Uterus (tissue), 4 donors: ENCODE data around the gene COMMD8. TPM values are rescaled to one million over a fixed set of nuclear protein-coding genes. Genes with fewer than 3 reads are reported as not detected.

Source experiments
- DNase-seq, 2 donors: peaks; one replicate each; pipeline ENCODE4 v3.0.0-alpha.2; 2019 to 2020
- H3K27ac ChIP-seq, 2 donors: fragments of 200-600 bp; sonication (generic); 1 replicate in 1 of 2; 2 replicates in 1 of 2; pipeline ENCODE4 v1.5.1; 2016 to 2018
- H3K27me3 ChIP-seq, 2 donors: fragments of 200-600 bp; sonication (generic); one replicate each; pipeline ENCODE4 v1.5.1; 2018 to 2019; ENCODE audit warnings: control low read depth in 1 of 2
- H3K36me3 ChIP-seq, 2 donors: fragments of 200-600 bp; sonication (generic); one replicate each; pipeline ENCODE4 v1.5.1; 2019; ENCODE audit warnings: control low read depth in 1 of 2
- H3K4me1 ChIP-seq, 2 donors: fragments of 200-600 bp; sonication (generic); one replicate each; pipeline ENCODE4 v1.5.1; 2018 to 2019; ENCODE audit warnings: control low read depth in 1 of 2
- H3K4me3 ChIP-seq, 2 donors: fragments of 200-600 bp; sonication (generic); 1 replicate in 1 of 2; 2 replicates in 1 of 2; pipeline ENCODE4 v1.5.1; 2018 to 2019; ENCODE audit warnings: mild to moderate bottlenecking in 1 of 2
- H3K9me3 ChIP-seq, 2 donors: fragments of 200-600 bp; sonication (generic); one replicate each; pipeline ENCODE4 v1.5.1; 2019; ENCODE audit warnings: control low read depth in 1 of 2
- POLR2A ChIP-seq, 2 donors: fragments of 450-650 bp; IDR thresholded peaks; one replicate each; pipeline ENCODE4 v1.6.1; 2016; ENCODE audit warnings: antibody characterized with exemption in 2 of 2, mild to moderate bottlenecking in 1 of 2, moderate library complexity in 1 of 2
- intact Hi-C: fragments of 100-400 bp; cut with DNase I; formaldehyde crosslinking; loops from one replicate; pipeline ENCODE4 v1.15.1; 2023; ENCODE audit warnings: low total_unique reads
- total RNA-seq, 4 donors: library from RNA; depleted of rRNA in 3 of 4; stranded (reverse); fragments of >200 nt in 3 of 4; gene quantifications; one replicate each; pipeline versions ENCODE4 v1.1.0 to v1.2.4, GENCODE V29; 2014 to 2023
- TF ChIP-seq, protein P1 (sequence below), 4 experiments: fragments of 200-600 bp in 2 of 4; fragments of 450-650 bp in 2 of 4; sonication (generic) in 2 of 4; IDR thresholded peaks; one replicate each; pipeline ENCODE4 v1.5.1; 2016 to 2019; ENCODE audit warnings: antibody characterized with exemption in 4 of 4, mild to moderate bottlenecking in 2 of 4, moderate library complexity in 1 of 4
- donor health status: DM: yes; HTN: yes; CAD: no.

The COMMD8 gene
- total RNA-seq, 4 donors from 2014 or later: 6.9 to 21.2 (median 15.0) TPM

GRCh38 chr4:47442980-47443379 lies 20.5 kb downstream of the COMMD8 start:
- TF ChIP-seq, protein P1, sequence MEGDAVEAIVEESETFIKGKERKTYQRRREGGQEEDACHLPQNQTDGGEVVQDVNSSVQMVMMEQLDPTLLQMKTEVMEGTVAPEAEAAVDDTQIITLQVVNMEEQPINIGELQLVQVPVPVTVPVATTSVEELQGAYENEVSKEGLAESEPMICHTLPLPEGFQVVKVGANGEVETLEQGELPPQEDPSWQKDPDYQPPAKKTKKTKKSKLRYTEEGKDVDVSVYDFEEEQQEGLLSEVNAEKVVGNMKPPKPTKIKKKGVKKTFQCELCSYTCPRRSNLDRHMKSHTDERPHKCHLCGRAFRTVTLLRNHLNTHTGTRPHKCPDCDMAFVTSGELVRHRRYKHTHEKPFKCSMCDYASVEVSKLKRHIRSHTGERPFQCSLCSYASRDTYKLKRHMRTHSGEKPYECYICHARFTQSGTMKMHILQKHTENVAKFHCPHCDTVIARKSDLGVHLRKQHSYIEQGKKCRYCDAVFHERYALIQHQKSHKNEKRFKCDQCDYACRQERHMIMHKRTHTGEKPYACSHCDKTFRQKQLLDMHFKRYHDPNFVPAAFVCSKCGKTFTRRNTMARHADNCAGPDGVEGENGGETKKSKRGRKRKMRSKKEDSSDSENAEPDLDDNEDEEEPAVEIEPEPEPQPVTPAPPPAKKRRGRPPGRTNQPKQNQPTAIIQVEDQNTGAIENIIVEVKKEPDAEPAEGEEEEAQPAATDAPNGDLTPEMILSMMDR (IDR thresholded peaks at IDR 0.05): no peak
- TF ChIP-seq POLR2A (IDR thresholded peaks at IDR 0.05): no peak
- H3K9me3 ChIP-seq: no peaks in the 10 kb centered on the region
- DNase-seq: no peak

GRCh38 chr4:47434931-47435330 lies 28.6 kb downstream of the COMMD8 start:
- no peak for DNase-seq
- Histone ChIP-seq H3K27me3 (no peaks in the 10 kb centered on the region), H3K36me3 (no peaks in the 10 kb centered on the region), H3K9me3 (no peaks in the 10 kb centered on the region), H3K27ac (no peak overlapping the region), H3K4me1 (no peaks in the 10 kb centered on the region), H3K4me3 (no peak overlapping the region)
- no peak for TF ChIP-seq POLR2A (IDR thresholded peaks at IDR 0.05)
- TF ChIP-seq, protein P1 (IDR thresholded peaks at IDR 0.05): no peak
- intact Hi-C loops: no loop called here

More at GRCh38 chr4:47442980-47443379, 20.5 kb downstream of the COMMD8 start:
- no peaks in the 10 kb centered on the region for H3K27me3 ChIP-seq
- H3K4me3 ChIP-seq: no peak overlapping the region
- no peaks in the 10 kb centered on the region for H3K36me3 ChIP-seq
- no peak overlapping the region for H3K27ac ChIP-seq
- intact Hi-C loops: no loop called here
- no peaks in the 10 kb centered on the region for H3K4me1 ChIP-seq

DNA sequence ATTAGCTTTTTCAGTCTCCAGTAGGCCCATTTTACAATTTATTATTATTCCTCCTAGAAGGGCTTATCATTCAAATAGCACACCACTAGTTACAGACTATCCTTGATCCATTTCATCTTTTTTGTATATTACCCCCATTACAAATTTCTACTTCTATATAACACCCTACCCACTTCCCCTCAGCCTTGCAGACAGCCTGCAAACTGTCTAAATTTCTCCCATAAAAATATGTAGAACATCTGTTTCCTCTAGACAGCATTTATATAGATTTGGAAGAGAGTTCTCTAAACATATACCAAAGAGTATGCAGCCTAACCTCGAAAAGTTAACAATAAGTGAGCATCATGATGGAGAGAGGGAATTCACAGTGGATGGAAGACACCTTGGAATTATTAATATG lies 30.8 kb downstream of the COMMD8 start:
- Histone ChIP-seq H3K27me3 (no peaks in the 10 kb centered on the region), H3K4me3 (no peak overlapping the region), H3K36me3 (no peaks in the 10 kb centered on the region), H3K9me3 (no peaks in the 10 kb centered on the region), H3K27ac (no peak overlapping the region), H3K4me1 (no peaks in the 10 kb centered on the region)
- TF ChIP-seq, protein P1 (IDR thresholded peaks at IDR 0.05): no peak
- TF ChIP-seq POLR2A (IDR thresholded peaks at IDR 0.05): no peak
- DNase-seq: no peak
- intact Hi-C loops: no loop called here

- H3K9me3 ChIP-seq: no peaks in the 10 kb centered on the region
- H3K27ac ChIP-seq: no peak overlapping the region
- DNase-seq: no peak
- TF ChIP-seq POLR2A (IDR thresholded peaks at IDR 0.05): no peak
- TF ChIP-seq, protein P1 (IDR thresholded peaks at IDR 0.05): no peak
- H3K4me1 ChIP-seq: no peaks in the 10 kb centered on the region
- no peaks in the 10 kb centered on the region for H3K36me3 ChIP-seq
- H3K4me3 ChIP-seq: no peak overlapping the region
- no peaks in the 10 kb centered on the region for H3K27me3 ChIP-seq
- intact Hi-C loops: no loop called here
Measured at GRCh38 chr4:47427935-47428334, 35.6 kb downstream of the COMMD8 start.

DNA sequence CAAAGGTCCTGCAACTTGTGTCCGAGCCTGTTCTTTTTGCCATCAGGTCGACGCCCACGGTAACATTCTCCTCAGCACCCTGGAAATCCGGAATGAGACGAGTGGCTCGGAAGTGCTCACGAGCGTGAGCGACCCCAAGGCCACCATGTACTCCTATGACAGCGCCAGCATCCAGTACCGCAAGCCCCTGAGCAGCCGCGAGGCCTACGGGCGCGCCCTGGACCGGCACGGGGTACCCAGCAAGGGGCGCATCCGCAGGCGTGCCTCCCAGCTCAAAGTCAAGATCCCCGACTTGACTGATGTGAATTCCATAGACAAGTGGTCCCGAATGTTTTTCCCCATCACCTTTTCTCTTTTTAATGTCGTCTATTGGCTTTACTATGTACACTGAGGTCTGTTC lies 37.9 kb downstream of the COMMD8 start:
- TF ChIP-seq, protein P1 (IDR thresholded peaks at IDR 0.05): no peak
- no peak for TF ChIP-seq POLR2A (IDR thresholded peaks at IDR 0.05)
- intact Hi-C loops: no loop called here
- Histone ChIP-seq H3K4me1 (no peaks in the 10 kb centered on the region), H3K27ac (no peak overlapping the region), H3K4me3 (no peak overlapping the region), H3K27me3 (no peaks in the 10 kb centered on the region), H3K36me3 (no peaks in the 10 kb centered on the region), H3K9me3 (no peaks in the 10 kb centered on the region)
- no peak for DNase-seq
